OCI-LY1 (cell line): ENCODE data around the gene KRT4.

ENCODE experiments used
- H2AFZ ChIP-seq: fragments of 200-600 bp; sonication (generic), shearing (Covaris generic); 2 replicates; pipeline ENCODE4 v1.6.0; 2014; ENCODE audit warnings: antibody characterized with exemption, mild to moderate bottlenecking, low read length
- H3F3A ChIP-seq: fragments of 200-600 bp; sonication (generic), shearing (Covaris generic); 2 replicates; pipeline ENCODE4 v1.6.0; 2014; ENCODE audit warnings: mild to moderate bottlenecking, antibody characterized with exemption, low read length, moderate library complexity; ENCODE audit not compliant: insufficient read depth
- H3K27ac ChIP-seq: fragments of 200-600 bp; sonication (generic); 2 replicates; pipeline ENCODE4 v1.5.1; 2014; ENCODE audit warnings: low read length, mixed run types, mild to moderate bottlenecking, low read depth; ENCODE audit not compliant: poor library complexity, severe bottlenecking
- H3K27me3 ChIP-seq: fragments of 200-600 bp; sonication (generic); 2 replicates; pipeline ENCODE4 v1.6.0; 2014; ENCODE audit warnings: antibody characterized with exemption, mild to moderate bottlenecking, low read length, moderate library complexity; ENCODE audit not compliant: insufficient read depth
- H3K36me3 ChIP-seq: fragments of 200-600 bp; sonication (generic); 2 replicates; pipeline ENCODE4 v1.6.1; 2014; ENCODE audit warnings: mild to moderate bottlenecking, antibody characterized with exemption, low read length, moderate library complexity, mixed read lengths; ENCODE audit not compliant: insufficient read depth
- H3K4me1 ChIP-seq: fragments of 200-600 bp; sonication (generic); 2 replicates; pipeline ENCODE4 v1.5.1; 2014; ENCODE audit warnings: mild to moderate bottlenecking, low read length, moderate library complexity; ENCODE audit not compliant: insufficient read depth, severe bottlenecking
- H3K4me2 ChIP-seq: fragments of 200-600 bp; sonication (generic), shearing (Covaris generic); 2 replicates; pipeline ENCODE4 v1.6.1; 2014; ENCODE audit warnings: low read length
- H3K4me3 ChIP-seq: fragments of 200-600 bp; sonication (generic); 2 replicates; pipeline ENCODE4 v1.5.1; 2014; ENCODE audit warnings: low read length, low read depth, mild to moderate bottlenecking, mixed read lengths; ENCODE audit not compliant: poor library complexity, severe bottlenecking
- H3K79me2 ChIP-seq: fragments of 200-600 bp; shearing (Covaris generic); 2 replicates; pipeline ENCODE4 v1.6.1; 2016; ENCODE audit warnings: mixed run types, low read length, mixed read lengths; ENCODE audit not compliant: insufficient read depth
- H3K9ac ChIP-seq: fragments of 200-600 bp; sonication (generic), shearing (Covaris generic); 2 replicates; pipeline ENCODE4 v1.6.1; 2014; ENCODE audit warnings: mild to moderate bottlenecking, low read length, mixed read lengths
- H3K9me2 ChIP-seq: fragments of 200-600 bp; sonication (generic), shearing (Covaris generic); 2 replicates; pipeline ENCODE4 v1.6.1; 2014; ENCODE audit warnings: low read depth, mild to moderate bottlenecking, low read length, mixed read lengths
- H3K9me3 ChIP-seq: fragments of 200-600 bp; shearing (Covaris generic); 2 replicates; pipeline ENCODE4 v1.6.1; 2014; ENCODE audit warnings: low read length, mixed read lengths
- H4K20me1 ChIP-seq: fragments of 200-600 bp; sonication (generic), shearing (Covaris generic); 2 replicates; pipeline ENCODE4 v1.6.0; 2016; ENCODE audit warnings: mild to moderate bottlenecking, low read length; ENCODE audit not compliant: insufficient read depth
- EZH2 ChIP-seq: fragments of 200-600 bp; sonication (generic), shearing (Covaris generic); IDR thresholded peaks from 2 replicates; pipeline ENCODE4 v1.8.0; 2017; ENCODE audit warnings: borderline replicate concordance, mixed run types, mild to moderate bottlenecking, antibody characterized with exemption, low read length, moderate library complexity, mixed read lengths
- TF ChIP-seq, protein P1 (sequence below): fragments of 200-600 bp; sonication (generic), shearing (Covaris generic); IDR thresholded peaks from 2 replicates; pipeline ENCODE4 v1.5.1; 2017; ENCODE audit warnings: mild to moderate bottlenecking, antibody characterized with exemption, low read length, moderate library complexity, mixed read lengths

The KRT4 gene

DNA sequence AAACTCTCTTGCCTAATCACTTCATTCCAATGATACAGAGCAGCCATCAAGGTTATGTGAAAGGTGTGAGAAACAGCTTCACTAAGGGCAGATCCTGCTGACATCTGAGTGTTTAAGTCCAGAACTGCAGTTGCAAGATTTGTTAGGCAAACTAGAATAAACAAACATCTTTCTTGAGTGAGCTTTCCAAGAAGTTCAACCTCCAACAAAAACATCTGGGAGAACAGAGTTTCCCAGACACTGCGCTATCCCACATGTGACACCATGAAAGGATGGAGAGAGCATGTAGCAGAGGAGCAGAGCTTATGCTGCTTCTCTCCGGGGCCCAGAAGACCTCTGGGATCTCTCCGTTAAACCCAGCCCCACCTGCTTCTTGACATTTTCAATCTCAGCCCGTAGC, 42.4 kb downstream of the KRT4 start:
- H3K27me3 ChIP-seq = no peaks in the 10 kb centered on the region; the same call in 1 of the 2 replicates
- no peaks in the 10 kb centered on the region for H4K20me1 ChIP-seq
- H3K27ac ChIP-seq = no peak overlapping the region
- no peaks in the 10 kb centered on the region for H3F3A ChIP-seq
- no peak for TF ChIP-seq EZH2
- TF ChIP-seq, protein P1, sequence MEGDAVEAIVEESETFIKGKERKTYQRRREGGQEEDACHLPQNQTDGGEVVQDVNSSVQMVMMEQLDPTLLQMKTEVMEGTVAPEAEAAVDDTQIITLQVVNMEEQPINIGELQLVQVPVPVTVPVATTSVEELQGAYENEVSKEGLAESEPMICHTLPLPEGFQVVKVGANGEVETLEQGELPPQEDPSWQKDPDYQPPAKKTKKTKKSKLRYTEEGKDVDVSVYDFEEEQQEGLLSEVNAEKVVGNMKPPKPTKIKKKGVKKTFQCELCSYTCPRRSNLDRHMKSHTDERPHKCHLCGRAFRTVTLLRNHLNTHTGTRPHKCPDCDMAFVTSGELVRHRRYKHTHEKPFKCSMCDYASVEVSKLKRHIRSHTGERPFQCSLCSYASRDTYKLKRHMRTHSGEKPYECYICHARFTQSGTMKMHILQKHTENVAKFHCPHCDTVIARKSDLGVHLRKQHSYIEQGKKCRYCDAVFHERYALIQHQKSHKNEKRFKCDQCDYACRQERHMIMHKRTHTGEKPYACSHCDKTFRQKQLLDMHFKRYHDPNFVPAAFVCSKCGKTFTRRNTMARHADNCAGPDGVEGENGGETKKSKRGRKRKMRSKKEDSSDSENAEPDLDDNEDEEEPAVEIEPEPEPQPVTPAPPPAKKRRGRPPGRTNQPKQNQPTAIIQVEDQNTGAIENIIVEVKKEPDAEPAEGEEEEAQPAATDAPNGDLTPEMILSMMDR = no peak
- no peak overlapping the region for H2AFZ ChIP-seq
- no peaks in the 10 kb centered on the region for H3K9me3 ChIP-seq
- no peaks in the 10 kb centered on the region for H3K36me3 ChIP-seq
- no peak overlapping the region for H3K4me2 ChIP-seq
- no peaks in the 10 kb centered on the region for H3K9me2 ChIP-seq
- H3K4me3 ChIP-seq = no peak overlapping the region
- no peak overlapping the region for H3K9ac ChIP-seq
- H3K4me1 ChIP-seq = no peaks in the 10 kb centered on the region
- no peaks in the 10 kb centered on the region for H3K79me2 ChIP-seq

DNA sequence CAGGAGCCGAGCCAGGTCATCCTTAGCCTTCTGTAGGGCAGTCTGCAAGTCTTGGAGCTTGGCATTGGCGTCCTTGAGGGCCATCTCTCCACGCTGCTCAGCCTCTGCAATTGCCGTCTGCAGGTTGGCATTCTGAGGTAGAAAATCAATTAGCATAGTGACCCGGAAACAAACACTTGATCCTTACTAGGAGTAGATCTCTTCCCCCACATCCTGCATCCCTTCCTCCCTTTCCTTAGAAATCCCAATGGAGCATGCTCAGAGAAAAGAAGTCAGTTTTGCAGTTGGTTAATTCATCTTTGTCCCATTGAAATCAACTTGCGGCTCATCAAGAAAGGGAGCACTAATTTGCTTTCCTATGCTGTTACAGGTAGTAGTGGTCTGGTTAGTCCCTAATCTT, 42.8 kb downstream of the KRT4 start:
- no peaks in the 10 kb centered on the region for H3K9me2 ChIP-seq

GRCh38 chr12:52769946-52770345, 44.0 kb downstream of the KRT4 start:
- Histone ChIP-seq H3K36me3 (no peaks in the 10 kb centered on the region), H3K79me2 (no peaks in the 10 kb centered on the region), H3K9me3 (no peaks in the 10 kb centered on the region), H3K4me1 (no peaks in the 10 kb centered on the region), H3K4me3 (no peak overlapping the region), H3K27me3 (no peaks in the 10 kb centered on the region; the same call in 1 of the 2 replicates), H3K27ac (no peak overlapping the region), H3K9me2 (no peaks in the 10 kb centered on the region), H3F3A (no peaks in the 10 kb centered on the region), H3K4me2 (no peak overlapping the region), H3K9ac (no peak overlapping the region), H2AFZ (no peak overlapping the region), H4K20me1 (no peaks in the 10 kb centered on the region)
- no peak for TF ChIP-seq EZH2
- TF ChIP-seq, protein P1 = no peak

More for the DNA sequence above, 42.8 kb downstream of the KRT4 start:
- Histone ChIP-seq H3K9me3 (no peaks in the 10 kb centered on the region), H3K9ac (no peak overlapping the region), H3K79me2 (no peaks in the 10 kb centered on the region), H3K4me1 (no peaks in the 10 kb centered on the region), H3F3A (no peaks in the 10 kb centered on the region), H3K4me3 (no peak overlapping the region), H4K20me1 (no peaks in the 10 kb centered on the region), H3K4me2 (no peak overlapping the region), H3K27ac (no peak overlapping the region), H3K36me3 (no peaks in the 10 kb centered on the region), H3K27me3 (no peaks in the 10 kb centered on the region; the same call in 1 of the 2 replicates), H2AFZ (no peak overlapping the region)
- TF ChIP-seq, protein P1 = no peak
- TF ChIP-seq EZH2 = no peak
